Liver (tissue), 9 donors: Measurements from ENCODE around the gene RAD1. TPM values are rescaled to one million over a fixed set of nuclear protein-coding genes. Genes with fewer than 3 reads are reported as not detected.

ENCODE experiments used
- DNase-seq: peaks from one replicate; pipeline ENCODE4 v3.0.0-alpha.2; 2017; ENCODE audit warnings: low spot score
- H3K27ac ChIP-seq, 2 donors: one replicate each; pipeline ENCODE4 v1.7.0; 2013; ENCODE audit warnings: inconsistent platforms in 2 of 2, low read length in 2 of 2, control low read depth in 1 of 2, low read depth in 1 of 2, mild to moderate bottlenecking in 1 of 2
- H3K27me3 ChIP-seq, 4 donors: one replicate each; pipeline versions ENCODE4 v1.6.1 to v1.7.0; 2013; ENCODE audit warnings: low read length in 3 of 4, inconsistent platforms in 1 of 4, mild to moderate bottlenecking in 1 of 4, moderate library complexity in 1 of 4; ENCODE audit not compliant: control insufficient read depth in 4 of 4, insufficient read depth in 4 of 4
- H3K36me3 ChIP-seq, 4 donors: one replicate each; pipeline versions ENCODE4 v1.6.1 to v1.7.0; 2013; ENCODE audit warnings: low read length in 3 of 4, mild to moderate bottlenecking in 3 of 4, low read depth in 1 of 4, moderate library complexity in 1 of 4; ENCODE audit not compliant: control insufficient read depth in 4 of 4, insufficient read depth in 3 of 4
- H3K4me1 ChIP-seq, 4 donors: one replicate each; pipeline versions ENCODE4 v1.6.1 to v1.7.0; 2013; ENCODE audit warnings: low read length in 3 of 4, mild to moderate bottlenecking in 3 of 4, moderate library complexity in 1 of 4; ENCODE audit not compliant: control insufficient read depth in 4 of 4, insufficient read depth in 4 of 4
- H3K4me3 ChIP-seq, 3 donors: one replicate each; pipeline versions ENCODE4 v1.6.1 to v1.7.0; 2013; ENCODE audit warnings: low read length in 3 of 3, control low read depth in 1 of 3, low read depth in 1 of 3, mild to moderate bottlenecking in 1 of 3
- H3K9ac ChIP-seq, 2 donors: one replicate each; pipeline ENCODE4 v1.7.0; 2013; ENCODE audit warnings: low read length in 2 of 2, mild to moderate bottlenecking in 2 of 2, moderate library complexity in 2 of 2, control low read depth in 1 of 2, low read depth in 1 of 2
- H3K9me3 ChIP-seq, 4 donors: one replicate each; pipeline versions ENCODE4 v1.6.1 to v1.7.0; 2013; ENCODE audit warnings: low read length in 3 of 4; ENCODE audit not compliant: control insufficient read depth in 4 of 4
- ATF3 ChIP-seq: IDR thresholded peaks from 2 replicates; pipeline ENCODE4 v1.6.1; 2016; ENCODE audit warnings: antibody characterized with exemption
- CTCF ChIP-seq: fragments of 150-350 bp; IDR thresholded peaks from 2 replicates; pipeline ENCODE4 v1.5.1; 2017; ENCODE audit warnings: improper control_type of control experiment, low read depth, low read length; ENCODE audit not compliant: missing input control
- EGR1 ChIP-seq, 2 donors: IDR thresholded peaks; 2 replicates each; pipeline ENCODE4 v1.6.1; 2016 to 2018; ENCODE audit warnings: antibody characterized with exemption in 2 of 2, low read depth in 2 of 2
- FOXA1 ChIP-seq: IDR thresholded peaks from 2 replicates; pipeline ENCODE4 v1.6.1; 2016; ENCODE audit warnings: antibody characterized with exemption
- GABPA ChIP-seq, 2 donors: IDR thresholded peaks in 1 of 2; conservative IDR thresholded peaks in 1 of 2; 2 replicates each; pipeline ENCODE4 v1.6.1; 2016; ENCODE audit warnings: antibody characterized with exemption in 2 of 2, mild to moderate bottlenecking in 1 of 2, moderate library complexity in 1 of 2
- HNF4A ChIP-seq, 2 donors: conservative IDR thresholded peaks; 2 replicates each; pipeline ENCODE4 v1.6.1; 2016; ENCODE audit warnings: antibody characterized with exemption in 2 of 2, mild to moderate bottlenecking in 2 of 2
- JUND ChIP-seq, 2 donors: IDR thresholded peaks; 2 replicates each; pipeline ENCODE4 v1.6.1; 2016; ENCODE audit warnings: antibody characterized with exemption in 2 of 2
- MAX ChIP-seq: IDR thresholded peaks from 2 replicates; pipeline ENCODE4 v1.6.1; 2016; ENCODE audit warnings: antibody characterized with exemption
- NR2F2 ChIP-seq: IDR thresholded peaks from 2 replicates; pipeline ENCODE4 v1.6.1; 2016; ENCODE audit warnings: antibody characterized with exemption
- RAD21 ChIP-seq, 2 donors: IDR thresholded peaks; 2 replicates each; pipeline ENCODE4 v1.6.1; 2016; ENCODE audit warnings: antibody characterized with exemption in 2 of 2, mild to moderate bottlenecking in 2 of 2
- RXRA ChIP-seq, 2 donors: IDR thresholded peaks; 2 replicates each; pipeline ENCODE4 v1.6.1; 2017 to 2018; ENCODE audit warnings: antibody characterized with exemption in 2 of 2, mild to moderate bottlenecking in 1 of 2
- TAF1 ChIP-seq: conservative IDR thresholded peaks from 2 replicates; pipeline ENCODE4 v1.6.1; 2016; ENCODE audit warnings: antibody characterized with exemption, mild to moderate bottlenecking
- ZBTB33 ChIP-seq: IDR thresholded peaks from 2 replicates; pipeline ENCODE4 v1.6.1; 2016; ENCODE audit warnings: antibody characterized with exemption
- WGBS: extraction: QIAGEN DNeasy Blood & Tissue Kit; methylation state at CpG from one replicate; pipeline ENCODE4 v1.1.7; 2013; 5-methylcytosine and 5-hydroxymethylcytosine counted together
- polyA plus RNA-seq, 2 donors: library from polyadenylated mRNA; stranded (reverse) in 1 of 2; unstranded in 1 of 2; fragments of 200-250 nt in 1 of 2; fragments of >200 nt in 1 of 2; fragmentation: Nextera tagmentation in 1 of 2; extraction: Ambion mirVana in 1 of 2; gene quantifications; one replicate each; pipeline versions ENCODE4 v1.2.1 to v1.2.3, GENCODE V29; 2013 to 2015
- total RNA-seq, 2 donors: library from RNA; depleted of rRNA; stranded (reverse); fragments of >200 nt; gene quantifications; one replicate each; pipeline ENCODE4 v1.2.3, GENCODE V29; 2014
- donor health status: healthy.
- donor health status: healthy.
- donor health status: healthy.
- donor health status: healthy.
- donor health status: healthy.

RAD1 gene
- total and polyA plus RNA-seq, 4 donors: 7.2 to 17.5 (median 9.2) TPM

GRCh38 chr5:34869256-34869655 is 46.0 kb downstream of the RAD1 start:
- no peak overlapping the region for H3K27ac ChIP-seq
- no peaks in the 10 kb centered on the region for H3K27me3 ChIP-seq
- no peak overlapping the region for H3K4me3 ChIP-seq
- no peaks in the 10 kb centered on the region for H3K36me3 ChIP-seq
- peaks cover 0 to 5% (median 0%) of the 10 kb centered on the region in 4 donors for H3K4me1 ChIP-seq
- DNase-seq: no peak
- 80% methylated on average over 1 of the region's 1 CpG for WGBS
- H3K9ac ChIP-seq: no peak overlapping the region
- no peaks in the 10 kb centered on the region for H3K9me3 ChIP-seq
- TF ChIP-seq JUND (IDR thresholded peaks at IDR 0.05) (no peak), FOXA1 (no peak), CTCF (no peak), ATF3 (no peak), TAF1 (no peak), RXRA (IDR thresholded peaks at IDR 0.05) (no peak), ZBTB33 (no peak), MAX (no peak), NR2F2 (no peak)

GRCh38 chr5:34868791-34869190 is 46.5 kb downstream of the RAD1 start:
- Histone ChIP-seq H3K27ac (no peak overlapping the region), H3K4me3 (no peak overlapping the region), H3K9ac (no peak overlapping the region), H3K4me1 (peaks cover 0 to 5% (median 0%) of the 10 kb centered on the region in 4 donors), H3K36me3 (no peaks in the 10 kb centered on the region), H3K27me3 (no peaks in the 10 kb centered on the region), H3K9me3 (no peaks in the 10 kb centered on the region)
- WGBS: 100% methylated on average over 1 of the region's 1 CpG
- TF ChIP-seq RAD21 (IDR thresholded peaks at IDR 0.05): no peak
- no peak for TF ChIP-seq RXRA (IDR thresholded peaks at IDR 0.05)
- no peak for TF ChIP-seq GABPA (IDR thresholded peaks at IDR 0.05 in 1 of 2, conservative IDR thresholded peaks at IDR 0.05 in 1 of 2)
- no peak for TF ChIP-seq TAF1
- TF ChIP-seq ZBTB33: no peak
- TF ChIP-seq NR2F2: no peak
- TF ChIP-seq MAX: no peak
- TF ChIP-seq EGR1 (IDR thresholded peaks at IDR 0.05; ENCODE audit: low read depth in 2 of 2): no peak
- no peak for TF ChIP-seq HNF4A (conservative IDR thresholded peaks at IDR 0.05)
- DNase-seq: no peak
